Raji (cell line): ENCODE results near the gene CNTN4.

Experiments used
- POLR2A ChIP-seq: IDR thresholded peaks from 2 replicates; pipeline ENCODE4 v1.6.1; 2011; ENCODE audit warnings: low read depth, low read length, control low read depth; ENCODE audit not compliant: insufficient read depth

The CNTN4 gene

GRCh38 chr3:2870724-2871333 is 772.2 kb downstream of the CNTN4 start:
- no peak for TF ChIP-seq POLR2A

GRCh38 chr3:2872884-2873283 is 774.2 kb downstream of the CNTN4 start:
- TF ChIP-seq POLR2A = no peak

- no peak for TF ChIP-seq POLR2A
Measured at GRCh38 chr3:2873986-2874385, 775.3 kb downstream of the CNTN4 start.

- TF ChIP-seq POLR2A = no peak
Measured at GRCh38 chr3:2875699-2876098, 777.0 kb downstream of the CNTN4 start.

GRCh38 chr3:2876362-2876761 is 777.7 kb downstream of the CNTN4 start:
- TF ChIP-seq POLR2A = no peak

- TF ChIP-seq POLR2A = no peak
Measured at GRCh38 chr3:2879023-2879422, 780.4 kb downstream of the CNTN4 start.

GRCh38 chr3:2879587-2879986 is 780.9 kb downstream of the CNTN4 start:
- no peak for TF ChIP-seq POLR2A

GRCh38 chr3:2880218-2880756 is 781.6 kb downstream of the CNTN4 start:
- TF ChIP-seq POLR2A = no peak

GRCh38 chr3:2883283-2883682 is 784.6 kb downstream of the CNTN4 start:
- no peak for TF ChIP-seq POLR2A

GRCh38 chr3:2888592-2888991 is 789.9 kb downstream of the CNTN4 start:
- TF ChIP-seq POLR2A = no peak

GRCh38 chr3:2889736-2890135 is 791.1 kb downstream of the CNTN4 start:
- TF ChIP-seq POLR2A = no peak

GRCh38 chr3:2896308-2896939 is 797.8 kb downstream of the CNTN4 start:
- no peak for TF ChIP-seq POLR2A

GRCh38 chr3:2897821-2898220 is 799.2 kb downstream of the CNTN4 start:
- TF ChIP-seq POLR2A = no peak

- no peak for TF ChIP-seq POLR2A
Measured at GRCh38 chr3:2898591-2899353, 800.1 kb downstream of the CNTN4 start.

GRCh38 chr3:2904054-2904453 is 805.4 kb downstream of the CNTN4 start:
- no peak for TF ChIP-seq POLR2A
